Measurements from ENCODE around the gene CCL21. TPM values are rescaled to one million over a fixed set of nuclear protein-coding genes. Genes with fewer than 3 reads are reported as not detected.

The CCL21 gene
- total RNA-seq, 6 donors from 2014 or later: 7.3 to 92.0 (median 79.5) TPM

GRCh38 chr9:34665381-34666250 is 44.3 kb downstream of the CCL21 start:
- H3K27ac ChIP-seq: peak overlapping the region; percentile 97 to 100 (median 98)
- ATAC-seq (ENCODE audit: low FRiP score in 2 of 2) (peak; percentile 96), DNase-seq (peak; percentile 96 to 97)
- no peaks in the 10 kb centered on the region for H3K27me3 ChIP-seq
- 0 to 3% methylated on average over 3 to 49 of the region's 55 CpGs for WGBS, 2 donors
- H3K4me3 ChIP-seq: peak overlapping the region; percentile 44 to 82 (median 74)
- TF ChIP-seq POLR2A (IDR thresholded peaks at IDR 0.05) (peak in 3 of 4 donors; percentile 35 to 92 (median 90)), POLR2AphosphoS5 (IDR thresholded peaks at IDR 0.05) (peak; percentile 87 to 88), EP300 (IDR thresholded peaks at IDR 0.05) (peak in 2 of 4 donors; percentile 44 to 60), CTCF (IDR thresholded peaks at IDR 0.05) (peak in 2 of 6 experiments; percentile 4 to 12)
- peaks cover 8 to 24% (median 17%) of the 10 kb centered on the region in 4 donors for H3K4me1 ChIP-seq
- peaks cover 0 to 7% (median 0%) of the 10 kb centered on the region in 4 donors for H3K36me3 ChIP-seq
- peaks cover 0 to 5% (median 0%) of the 10 kb centered on the region in 4 donors for H3K9me3 ChIP-seq

- Histone ChIP-seq H3K27me3 (no peaks in the 10 kb centered on the region), H3K27ac (peak overlapping the region; percentile 97 to 100 (median 98)), H3K4me3 (peak overlapping the region; percentile 67 to 82 (median 78)), H3K4me1 (peaks cover 8 to 24% (median 17%) of the 10 kb centered on the region in 4 donors), H3K36me3 (peaks cover 0 to 11% (median 1%) of the 10 kb centered on the region in 4 donors), H3K9me3 (peaks cover 0 to 5% (median 0%) of the 10 kb centered on the region in 4 donors)
- ATAC-seq (ENCODE audit: low FRiP score in 2 of 2) (peak; percentile 0 to 25), DNase-seq (no peak)
- 4% methylated on average over 25 of the region's 26 CpGs; no CpG with 5 or more reads in 1 of the 2 donors for WGBS, 2 donors
- TF ChIP-seq POLR2A (IDR thresholded peaks at IDR 0.05) (no peak), CTCF (IDR thresholded peaks at IDR 0.05) (no peak), POLR2AphosphoS5 (IDR thresholded peaks at IDR 0.05) (no peak), EP300 (IDR thresholded peaks at IDR 0.05) (no peak)
Observed at GRCh38 chr9:34665067-34665380, 44.9 kb downstream of the CCL21 start.

- peaks cover 0 to under 1% (median 0%) of the 10 kb centered on the region in 4 donors for H3K9me3 ChIP-seq
- peaks cover 8 to 24% (median 17%) of the 10 kb centered on the region in 4 donors for H3K4me1 ChIP-seq
- peak; percentile 20 to 65 for ATAC-seq (ENCODE audit: low FRiP score in 2 of 2)
- peak overlapping the region; percentile 67 to 82 (median 78) for H3K4me3 ChIP-seq
- TF ChIP-seq CTCF (IDR thresholded peaks at IDR 0.05): peak; percentile 61 to 82 (median 70)
- no peak for TF ChIP-seq POLR2AphosphoS5 (IDR thresholded peaks at IDR 0.05)
- peak overlapping the region; percentile 97 to 100 (median 98) for H3K27ac ChIP-seq
- H3K36me3 ChIP-seq: peaks cover 0 to 14% (median 3%) of the 10 kb centered on the region in 4 donors
- 18 to 23% methylated on average over 11 to 18 of the region's 18 CpGs for WGBS, 2 donors
- peak in 1 of 2 donors; percentile 83 for DNase-seq
- no peaks in the 10 kb centered on the region for H3K27me3 ChIP-seq
Observed at GRCh38 chr9:34664281-34665066, 45.5 kb downstream of the CCL21 start.

GRCh38 chr9:34663303-34663605 is 46.7 kb downstream of the CCL21 start:
- Histone ChIP-seq H3K27ac (no peak overlapping the region), H3K36me3 (peaks cover 0 to 10% (median 3%) of the 10 kb centered on the region in 4 donors), H3K4me1 (peaks cover 8 to 24% (median 17%) of the 10 kb centered on the region in 4 donors), H3K9me3 (no peaks in the 10 kb centered on the region), H3K4me3 (no peak overlapping the region), H3K27me3 (no peaks in the 10 kb centered on the region)
- ATAC-seq (ENCODE audit: low FRiP score in 2 of 2): no peak
- TF ChIP-seq POLR2AphosphoS5 (IDR thresholded peaks at IDR 0.05) (no peak), CTCF (IDR thresholded peaks at IDR 0.05) (no peak), POLR2A (IDR thresholded peaks at IDR 0.05) (no peak)
- no peak for DNase-seq

All from upper lobe of left lung (tissue), 6 donors.